Dedifferentiated amniotic fluid mesenchymal stem cell (primary cell): ENCODE results near the gene DDX27.
A peak's percentile ranks its signal among the peaks of the same experiment; 100 is the strongest.
"Not testable (repeated sequence)": the region's sequence is repeated elsewhere in the genome, so short reads cannot be mapped to it uniquely, and the experiment has no call there.

Source experiments
- DNase-seq: peaks from one replicate; pipeline ENCODE4 v3.0.0-alpha.2; 2016; ENCODE audit errors: extremely low spot score

The DDX27 gene

GRCh38 chr20:49207076-49207475 lies 12.1 kb upstream of the DDX27 start:
- no peak for DNase-seq

GRCh38 chr20:49210101-49210756 lies 9.0 kb upstream of the DDX27 start:
- peak; percentile 21 for DNase-seq

GRCh38 chr20:49210757-49211110 lies 8.5 kb upstream of the DDX27 start:
- no peak for DNase-seq

- DNase-seq: no peak
Observed at GRCh38 chr20:49214571-49214970, 4.6 kb upstream of the DDX27 start.

GRCh38 chr20:49215232-49215631 lies 4.0 kb upstream of the DDX27 start:
- DNase-seq: no peak

GRCh38 chr20:49216991-49217578 lies 2.1 kb upstream of the DDX27 start:
- DNase-seq: peak; percentile 94

GRCh38 chr20:49218739-49219090 lies 501 bp upstream of the DDX27 start:
- DNase-seq: not testable (repeated sequence)

GRCh38 chr20:49219924-49220831 lies 962 bp downstream of the DDX27 start:
- DNase-seq: no peak

GRCh38 chr20:49225896-49226295 lies 6.7 kb downstream of the DDX27 start:
- no peak for DNase-seq

GRCh38 chr20:49228676-49229075 lies 9.5 kb downstream of the DDX27 start:
- DNase-seq: no peak

- DNase-seq: no peak
Observed at GRCh38 chr20:49229381-49229780, 10.2 kb downstream of the DDX27 start.

GRCh38 chr20:49230021-49230420 lies 10.8 kb downstream of the DDX27 start:
- no peak for DNase-seq

GRCh38 chr20:49230561-49231133 lies 11.4 kb downstream of the DDX27 start:
- DNase-seq: no peak

- DNase-seq: no peak
Observed at GRCh38 chr20:49231471-49231870, 12.3 kb downstream of the DDX27 start.

- DNase-seq: no peak
Observed at GRCh38 chr20:49233226-49233625, 14.0 kb downstream of the DDX27 start.

GRCh38 chr20:49234831-49235230 lies 15.6 kb downstream of the DDX27 start:
- no peak for DNase-seq

- no peak for DNase-seq
Observed at GRCh38 chr20:49236301-49236700, 17.1 kb downstream of the DDX27 start.

GRCh38 chr20:49237531-49237930 lies 18.3 kb downstream of the DDX27 start:
- DNase-seq: no peak

- DNase-seq: peak; percentile 35
Observed at GRCh38 chr20:49245921-49246740, 26.9 kb downstream of the DDX27 start.

GRCh38 chr20:49247169-49247723 lies 28.0 kb downstream of the DDX27 start:
- DNase-seq: no peak

- no peak for DNase-seq
Observed at GRCh38 chr20:49247792-49248191, 28.6 kb downstream of the DDX27 start.
